ENCODE measurements around the gene SPIN3. TPM values are rescaled to one million over a fixed set of nuclear protein-coding genes. Genes with fewer than 3 reads are reported as not detected.
A peak's percentile ranks its signal among the peaks of the same experiment; 100 is the strongest.
"Not testable (repeated sequence)": the region's sequence is repeated elsewhere in the genome, so short reads cannot be mapped to it uniquely, and the experiment has no call there.

The SPIN3 gene
- total RNA-seq (2022) = 17.9 TPM in 2 replicates
- percentile 84 among the genes with signal in this experiment for Bru-seq, nascent RNA
- percentile 91 among the genes with signal in this experiment for BruChase-seq, experiment 1, labeled RNA remaining after a 2-hour chase
- percentile 84 among the genes with signal in this experiment for BruChase-seq, experiment 2, labeled RNA remaining after a 6-hour chase
- long read RNA-seq, full-length matches to known transcripts = 17 of 21 reads
- long read RNA-seq, partial matches to known transcripts = 2 of 21 reads
- long read RNA-seq, other reads (novel, unspliced or antisense) = 2 of 21 reads

GRCh38 chrX:56995271-56995994 is at the start of gene SPIN3:
TSS of gene SPIN3 (minus strand) at chrX:56995541. CDS start at chrX:56994947, 594 bp downstream.
- TF ChIP-seq CTCF (IDR thresholded peaks at IDR 0.05; ENCODE audit: insufficient read depth in 1 of 2, low read depth in 1 of 2, low read length in 1 of 2, severe bottlenecking in 1 of 2, unreplicated experiment in 1 of 2) = no peak
- H3K27me3 ChIP-seq (replicated peaks; ENCODE audit: control insufficient read depth, insufficient read depth, low read length) = no peaks in the 10 kb centered on the region
- Mint-ChIP-seq H3K4me1 (ENCODE audit: low read depth, unreplicated experiment) (no peaks in the 10 kb centered on the region), H3K9me3 (ENCODE audit: unreplicated experiment) (no peaks in the 10 kb centered on the region), H3K36me3 (ENCODE audit: insufficient read depth, unreplicated experiment) (peaks cover 14% of the 10 kb centered on the region), H3K27ac (ENCODE audit: unreplicated experiment) (peak within 1 kb of the TSS; percentile 85), H3K4me3 (ENCODE audit: unreplicated experiment) (peak within 1 kb of the TSS; percentile 92), H3K27me3 (ENCODE audit: insufficient read depth, unreplicated experiment) (no peaks in the 10 kb centered on the region)
- peak within 1 kb of the TSS; percentile 74 for H3K4me3 ChIP-seq (ENCODE audit: low read depth, low read length)
- CTCF ChIA-PET = interaction anchor here (1.4 kb wide), 1 partner anchor 714 kb away, joined by 3 read pairs; no protein-coding TSS in a partner anchor
- no TSS peak for BruUV-seq (replicated peaks)
- DNase-seq = peak; percentile 92 to 95
- intact Hi-C loops (cut with micrococcal nuclease; ENCODE audit: unreplicated experiment) = loop anchor here (2.0 to 5.0 kb wide), 2 partner anchors 72 to 127 kb away; no protein-coding TSS in a partner anchor
- no peaks in the 10 kb centered on the region; the same call in none of the 2 replicates for H3K36me3 ChIP-seq (ENCODE audit: control insufficient read depth, insufficient read depth, low read length)
- no peaks in the 10 kb centered on the region for H3K4me1 ChIP-seq
- POLR2A ChIA-PET = interaction anchor here (1.0 kb wide), 1 partner anchor 126 kb away, joined by 6 read pairs; the partner anchor contains the start of gene SPIN2B
- H3K9me3 ChIP-seq = no peaks in the 10 kb centered on the region

GRCh38 chrX:57044245-57044644 is 48.9 kb upstream of the SPIN3 start:
- no peaks in the 10 kb centered on the region for H3K27me3 ChIP-seq (replicated peaks; ENCODE audit: control insufficient read depth, insufficient read depth, low read length)
- DNase-seq = no peak
- intact Hi-C loops (cut with micrococcal nuclease; ENCODE audit: unreplicated experiment) = no loop called here
- no peak overlapping the region for H3K4me3 ChIP-seq (ENCODE audit: low read depth, low read length)
- H3K36me3 ChIP-seq (ENCODE audit: control insufficient read depth, insufficient read depth, low read length) = no peaks in the 10 kb centered on the region
- Mint-ChIP-seq H3K4me1 (ENCODE audit: low read depth, unreplicated experiment) (no peaks in the 10 kb centered on the region), H3K27me3 (ENCODE audit: insufficient read depth, unreplicated experiment) (no peaks in the 10 kb centered on the region), H3K36me3 (ENCODE audit: insufficient read depth, unreplicated experiment) (no peaks in the 10 kb centered on the region), H3K4me3 (ENCODE audit: unreplicated experiment) (no peak overlapping the region), H3K27ac (ENCODE audit: unreplicated experiment) (no peak overlapping the region), H3K9me3 (ENCODE audit: unreplicated experiment) (no peaks in the 10 kb centered on the region)
- no peaks in the 10 kb centered on the region for H3K4me1 ChIP-seq
- ChIA-PET CTCF (no interaction called here), POLR2A (no interaction called here)
- no peak for TF ChIP-seq CTCF (IDR thresholded peaks at IDR 0.05; ENCODE audit: insufficient read depth in 1 of 2, low read depth in 1 of 2, low read length in 1 of 2, severe bottlenecking in 1 of 2, unreplicated experiment in 1 of 2)
- H3K9me3 ChIP-seq = no peaks in the 10 kb centered on the region
- BruUV-seq (replicated peaks) = no TSS peak

GRCh38 chrX:57037265-57037664 is 41.9 kb upstream of the SPIN3 start:
- H3K36me3 Mint-ChIP-seq (ENCODE audit: insufficient read depth, unreplicated experiment); intact Hi-C loops (cut with micrococcal nuclease; ENCODE audit: unreplicated experiment); H3K4me3 ChIP-seq (ENCODE audit: low read depth, low read length); H3K9me3 Mint-ChIP-seq (ENCODE audit: unreplicated experiment); DNase-seq; H3K4me1 Mint-ChIP-seq (ENCODE audit: low read depth, unreplicated experiment); H3K27me3 Mint-ChIP-seq (ENCODE audit: insufficient read depth, unreplicated experiment); H3K4me3 Mint-ChIP-seq (ENCODE audit: unreplicated experiment); H3K4me1 ChIP-seq; POLR2A ChIA-PET; H3K36me3 ChIP-seq (ENCODE audit: control insufficient read depth, insufficient read depth, low read length); BruUV-seq (replicated peaks); CTCF ChIA-PET; H3K27me3 ChIP-seq (replicated peaks; ENCODE audit: control insufficient read depth, insufficient read depth, low read length); H3K9me3 ChIP-seq; H3K27ac Mint-ChIP-seq (ENCODE audit: unreplicated experiment): not testable (repeated sequence)
